NCI-H510A treated with DMSO at 0.1 percent for 48 hours (cell line): Measurements from ENCODE around the gene NDUFB8.

Experiments used
- DNase-seq: peaks from one replicate; lab custom pipeline; 2025; lab: John Stamatoyannopoulos, UW

Gene NDUFB8

DNA sequence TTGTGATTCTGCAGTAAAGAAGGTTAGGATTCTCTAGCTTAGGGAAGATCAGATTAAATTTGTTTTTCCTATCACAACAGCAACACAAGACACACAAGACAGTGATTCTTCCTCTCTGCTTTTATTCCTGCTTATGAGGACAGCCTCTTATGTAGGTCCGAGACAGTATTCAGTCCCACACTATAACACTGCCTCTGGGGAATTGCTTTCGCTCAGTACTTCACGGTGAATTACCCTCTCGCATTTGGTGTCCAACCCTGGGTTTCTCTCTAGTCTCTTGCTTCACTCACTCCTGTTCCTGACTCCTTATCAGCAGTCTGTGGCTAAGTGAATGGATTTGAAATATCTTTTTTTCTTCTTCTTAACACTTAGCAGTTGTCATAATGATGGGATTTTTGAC is 7.8 kb upstream of the NDUFB8 start:
- no peak for DNase-seq

DNA sequence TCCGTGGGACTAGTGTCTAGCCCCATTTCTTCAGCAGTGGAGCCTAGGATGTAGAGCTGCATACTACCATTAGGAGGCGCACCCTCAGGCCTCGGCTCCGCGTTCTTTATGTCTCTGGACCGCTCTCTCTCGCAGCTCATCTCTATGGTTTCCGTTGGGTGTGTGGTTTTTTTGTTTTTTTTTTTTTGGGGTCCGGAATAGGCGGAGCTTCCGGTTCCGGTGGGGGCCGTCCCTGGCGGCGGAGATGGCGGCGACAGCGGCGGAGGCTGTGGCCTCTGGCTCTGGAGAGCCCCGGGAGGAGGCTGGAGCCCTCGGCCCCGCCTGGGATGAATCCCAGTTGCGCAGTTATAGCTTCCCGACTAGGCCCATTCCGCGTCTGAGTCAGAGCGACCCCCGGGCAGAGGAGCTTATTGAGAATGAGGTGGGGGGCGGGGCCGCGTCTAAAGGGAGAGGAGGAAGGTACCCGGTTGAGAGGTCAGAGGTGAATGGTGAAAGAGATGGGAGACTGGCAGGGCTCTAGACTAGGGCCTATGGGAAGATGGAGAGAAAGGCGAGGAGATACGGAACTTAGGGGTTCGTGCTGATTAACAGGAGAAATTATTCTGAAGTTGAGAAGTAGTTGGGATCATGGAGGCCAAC is 6.2 kb upstream of the NDUFB8 start, which contains the start of gene HIF1AN:
Gene HIF1AN (plus strand): TSS at position 229 of the 639 bp plus-strand sequence. CDS start 16 bp downstream, at position 245.
- peak; percentile 94 for DNase-seq

DNA sequence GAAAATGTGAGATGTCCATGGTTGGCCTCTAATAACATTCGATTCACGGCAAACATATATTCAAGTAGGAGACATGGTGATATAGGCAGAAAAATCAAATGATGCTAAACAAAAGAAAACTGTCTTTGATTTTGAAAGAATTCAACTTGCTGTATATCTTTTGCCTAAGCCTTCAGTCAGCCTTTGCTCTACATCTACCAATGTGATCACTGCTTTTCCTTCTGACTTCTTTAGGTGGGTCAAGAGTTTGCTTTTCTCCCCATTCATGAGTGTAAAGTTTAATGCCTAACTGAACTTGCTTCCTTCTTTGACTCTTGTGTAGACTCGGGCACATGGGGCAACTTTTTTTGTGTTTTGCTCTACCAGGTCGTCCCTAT is 5.7 kb upstream of the NDUFB8 start:
- DNase-seq = peak; percentile 84

DNA sequence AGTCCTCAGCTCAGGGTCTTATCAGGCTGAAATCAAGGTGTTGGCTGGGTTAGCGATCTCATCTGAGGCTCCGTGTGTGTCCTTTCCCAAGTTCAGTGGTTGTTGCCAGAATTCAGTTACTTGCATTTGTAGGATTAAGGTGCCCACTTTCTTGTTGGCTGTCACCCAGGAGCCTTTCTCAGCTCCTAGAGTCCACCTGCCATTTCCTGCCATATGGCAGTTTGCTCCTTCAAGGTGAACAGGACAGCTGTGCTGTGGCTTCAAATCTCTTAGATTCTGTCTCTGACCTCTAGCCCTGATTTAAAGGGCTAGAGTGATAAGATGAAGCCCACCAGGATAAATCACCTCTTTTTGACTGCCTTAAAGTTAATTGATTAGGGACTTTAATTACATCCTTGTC is 5.1 kb upstream of the NDUFB8 start:
- DNase-seq = no peak

DNA sequence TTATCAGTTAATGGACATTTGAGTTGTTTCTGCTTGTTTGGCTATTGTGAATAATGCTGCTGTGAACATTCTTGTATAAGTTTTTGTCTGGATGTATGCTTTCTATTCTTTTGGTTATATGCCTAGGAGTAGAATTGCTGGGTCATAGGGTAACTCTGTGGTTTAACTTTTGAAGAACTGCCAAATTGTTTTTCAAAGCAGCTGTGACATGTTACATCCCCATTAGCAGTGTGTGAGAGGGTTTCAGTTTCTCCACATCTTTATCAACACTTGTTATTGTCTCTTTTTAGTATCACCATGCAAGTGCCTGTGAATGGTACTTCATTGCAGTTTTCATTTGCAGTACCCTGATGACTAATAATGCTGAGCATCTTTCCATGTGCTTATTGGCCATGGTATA is 2.1 kb upstream of the NDUFB8 start:
- no peak for DNase-seq

DNA sequence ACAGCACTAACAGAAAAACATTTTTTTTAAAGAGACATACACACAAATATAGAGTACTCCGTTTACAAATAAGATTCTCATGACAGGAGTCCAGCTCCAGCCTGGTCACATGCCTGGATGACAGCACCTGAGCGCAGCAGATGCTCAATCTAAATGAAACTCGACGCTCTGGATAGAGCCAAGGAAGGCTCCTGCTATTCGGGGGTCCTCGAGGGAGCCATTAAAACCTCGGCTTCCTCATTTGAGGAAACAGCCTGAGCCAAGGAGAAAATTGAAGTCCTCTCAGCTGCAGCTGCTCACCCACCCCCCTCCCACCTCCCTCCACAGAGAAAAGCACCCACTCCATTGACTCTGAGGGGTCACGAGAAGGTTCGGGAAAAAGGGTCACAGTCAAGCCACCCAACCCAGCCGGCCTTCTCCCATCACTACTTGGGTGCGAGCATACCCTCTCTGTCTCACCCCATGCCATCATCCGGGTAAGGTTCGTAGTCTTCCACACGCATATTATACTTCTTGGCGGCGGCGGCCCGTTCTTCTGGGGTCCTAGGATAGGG is 673 bp downstream of the NDUFB8 start:
- no peak for DNase-seq

DNA sequence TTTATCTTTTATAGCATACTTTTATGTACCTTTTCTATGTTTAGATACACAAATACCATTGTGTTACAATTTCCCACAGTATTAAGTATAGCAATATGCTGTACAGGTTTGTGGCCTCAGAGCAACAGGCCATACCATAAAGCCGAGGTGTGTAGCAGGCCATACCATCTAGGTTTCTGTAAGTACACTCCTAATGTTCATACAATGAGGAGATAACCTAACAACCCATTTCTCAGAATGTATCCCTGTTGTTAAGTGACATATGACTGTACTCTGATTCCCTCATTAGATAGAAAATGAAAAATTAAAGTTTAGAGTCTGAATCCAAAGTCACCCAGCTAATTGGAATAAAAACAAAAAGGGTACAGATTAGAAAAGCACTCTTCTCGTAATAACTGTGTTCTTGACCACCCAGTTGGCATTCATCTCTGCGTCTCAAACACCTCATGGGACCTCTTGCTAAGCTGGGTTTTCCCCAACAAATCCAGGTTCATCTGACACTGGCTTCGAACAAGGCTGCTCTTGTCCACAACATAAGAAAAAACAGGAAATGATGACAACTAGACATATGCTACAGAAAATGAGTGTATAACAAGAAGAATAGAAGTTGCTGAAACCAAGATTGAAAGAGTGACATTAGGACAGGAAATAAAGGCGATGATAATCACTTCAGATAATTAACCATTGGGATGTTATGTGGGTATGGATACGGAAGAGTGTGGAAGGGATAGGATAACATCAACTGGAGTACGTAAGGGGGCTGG is 1.4 kb downstream of the NDUFB8 start:
- DNase-seq = no peak

DNA sequence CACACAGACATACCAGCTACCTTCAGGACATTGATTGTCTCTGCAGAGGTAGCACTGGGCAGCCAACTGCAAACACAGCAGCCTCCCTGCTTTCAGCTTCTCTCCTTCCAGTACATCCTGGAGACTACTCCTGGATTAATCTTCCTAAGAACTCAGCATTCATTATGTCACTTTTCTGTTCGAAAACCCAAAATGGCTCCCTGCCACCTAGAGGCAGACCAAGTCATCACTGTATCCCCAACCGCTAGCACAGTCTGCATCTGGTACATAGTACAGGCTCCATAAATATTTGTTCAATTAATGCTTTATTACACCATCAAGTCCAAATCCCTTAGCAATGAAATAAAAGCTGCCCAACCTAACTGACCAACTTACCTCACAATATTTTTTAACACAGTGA is 5.0 kb downstream of the NDUFB8 start:
- no peak for DNase-seq

DNA sequence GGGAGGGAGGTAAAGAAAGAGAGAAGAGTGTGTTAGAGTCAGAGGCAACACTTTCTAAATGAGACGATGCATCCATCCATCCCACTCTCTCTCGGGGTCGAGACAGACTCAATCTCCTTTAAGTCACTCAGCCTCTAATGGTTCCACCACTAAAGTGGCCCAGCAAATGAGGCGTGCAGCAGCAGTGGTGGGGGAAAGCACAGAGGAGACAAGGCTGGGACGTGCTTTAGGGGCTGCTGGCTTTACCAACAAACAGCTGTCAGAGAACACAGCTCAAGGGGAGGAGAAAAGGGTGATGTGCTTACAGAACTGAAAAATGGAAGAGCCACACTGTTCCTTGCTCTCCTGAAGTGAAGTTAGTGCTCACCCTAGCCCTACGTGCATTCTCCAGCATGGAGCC is 5.5 kb downstream of the NDUFB8 start:
- no peak for DNase-seq

DNA sequence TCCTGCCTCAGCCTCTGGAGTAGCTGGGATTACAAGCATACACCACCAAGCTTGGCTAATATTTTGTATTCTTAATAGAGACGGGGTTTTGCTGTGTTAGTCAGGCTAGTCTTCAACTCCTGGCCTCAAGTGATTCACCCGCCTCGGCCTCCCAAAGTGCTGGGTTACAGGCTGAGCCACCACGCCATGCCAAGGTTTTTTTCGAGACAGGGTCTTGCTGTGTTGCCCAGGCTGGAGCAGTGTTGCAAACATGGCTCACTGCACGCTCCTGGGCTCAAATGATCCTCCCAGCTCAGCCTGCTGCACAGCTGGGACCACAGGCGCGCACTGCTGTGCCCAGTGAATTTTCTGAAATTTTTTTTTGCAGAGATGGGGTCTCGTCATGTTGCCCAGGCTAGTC is 6.7 kb downstream of the NDUFB8 start:
- DNase-seq = no peak

DNA sequence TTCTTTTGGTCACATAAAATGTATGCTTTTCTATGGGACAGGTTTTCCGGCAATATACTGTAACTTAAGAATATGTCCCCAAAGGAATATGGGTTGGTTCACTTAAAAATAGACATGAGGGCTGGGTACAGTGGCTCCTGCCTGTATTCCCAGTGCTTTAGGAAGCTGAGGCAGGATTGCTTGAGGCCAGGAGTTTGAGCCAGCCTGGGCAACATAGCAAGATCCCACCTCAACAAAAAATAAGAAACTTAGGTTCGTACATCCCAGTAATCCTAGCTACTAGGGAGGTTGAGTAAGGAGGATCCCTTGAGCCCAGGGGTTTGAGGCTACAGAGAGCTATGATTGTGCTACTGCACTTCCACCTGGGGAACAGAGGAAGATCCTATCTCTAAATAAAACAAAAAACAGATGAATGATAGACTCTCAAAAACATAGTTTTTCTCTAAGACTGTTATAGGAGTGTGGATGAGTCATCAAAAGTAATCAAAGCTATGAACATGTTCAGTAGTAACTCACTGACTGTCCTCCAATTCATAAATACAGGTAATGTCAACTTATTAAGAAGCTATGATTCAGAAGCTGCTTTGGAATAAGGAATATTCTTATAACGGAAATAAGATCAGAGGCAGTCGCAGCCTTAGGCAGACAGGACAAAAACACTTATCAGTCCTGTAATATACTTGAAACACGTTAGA is 7.4 kb downstream of the NDUFB8 start:
- no peak for DNase-seq

DNA sequence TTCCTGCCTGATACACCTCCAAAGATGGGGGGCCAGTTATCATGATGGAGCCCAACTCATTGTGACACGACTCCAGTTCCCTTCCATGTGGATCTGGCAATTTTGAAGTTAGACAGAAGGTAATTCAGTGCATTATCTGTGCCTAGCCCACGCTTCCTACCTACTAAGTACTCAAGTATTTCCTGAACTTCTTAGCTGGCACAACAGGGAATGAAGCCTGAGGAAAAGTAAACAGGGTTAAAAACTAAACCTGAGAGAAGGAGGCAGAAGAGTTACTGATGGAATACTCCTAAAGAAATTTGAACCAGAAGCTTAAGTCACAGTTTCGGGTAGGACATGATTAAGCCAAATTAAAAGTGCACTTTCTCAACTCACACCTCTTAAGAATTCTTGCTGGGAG is 8.9 kb downstream of the NDUFB8 start:
- DNase-seq = no peak

DNA sequence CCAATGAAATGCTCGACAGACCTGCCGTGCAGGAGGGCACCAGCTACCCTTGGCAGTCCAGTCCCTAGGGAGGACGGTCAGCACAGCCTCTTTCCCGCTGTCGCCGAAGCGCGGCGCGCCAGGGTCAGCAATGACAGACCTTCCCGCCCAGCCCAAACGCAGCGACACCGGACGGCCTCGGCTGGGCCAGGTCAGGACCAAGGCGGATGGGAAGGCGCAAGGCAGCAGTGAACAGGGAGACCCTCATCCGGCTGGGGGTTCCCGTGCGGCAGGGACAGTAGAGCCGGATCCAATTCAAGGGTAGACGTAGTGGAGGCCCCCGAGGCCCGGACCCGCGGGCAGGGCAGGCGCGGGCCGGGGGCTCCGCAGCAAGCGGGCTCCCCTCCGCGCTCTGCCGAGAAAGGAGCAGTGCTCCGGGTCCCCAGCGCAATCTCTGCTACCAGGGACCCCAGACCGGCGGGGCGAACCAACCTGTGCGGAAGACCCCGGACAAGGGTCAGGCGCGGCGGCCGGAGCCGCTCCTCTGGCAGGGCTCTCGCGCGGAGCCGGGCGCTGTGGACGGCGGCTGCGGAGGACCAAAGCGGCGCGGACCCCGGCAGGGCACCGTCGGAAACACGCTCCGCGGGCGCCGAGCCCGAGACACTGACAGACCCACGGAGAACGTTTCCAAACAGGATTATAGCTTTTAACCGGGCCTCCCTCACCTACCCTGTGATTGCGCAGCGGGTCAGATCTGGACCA is 10.2 kb downstream of the NDUFB8 start, which contains the start of gene SEC31B:
Gene SEC31B (minus strand): TSS at position 551 of the 741 bp plus-strand sequence. CDS start 2,909 bp downstream, outside the sequence.
- peak; percentile 47 for DNase-seq

DNA sequence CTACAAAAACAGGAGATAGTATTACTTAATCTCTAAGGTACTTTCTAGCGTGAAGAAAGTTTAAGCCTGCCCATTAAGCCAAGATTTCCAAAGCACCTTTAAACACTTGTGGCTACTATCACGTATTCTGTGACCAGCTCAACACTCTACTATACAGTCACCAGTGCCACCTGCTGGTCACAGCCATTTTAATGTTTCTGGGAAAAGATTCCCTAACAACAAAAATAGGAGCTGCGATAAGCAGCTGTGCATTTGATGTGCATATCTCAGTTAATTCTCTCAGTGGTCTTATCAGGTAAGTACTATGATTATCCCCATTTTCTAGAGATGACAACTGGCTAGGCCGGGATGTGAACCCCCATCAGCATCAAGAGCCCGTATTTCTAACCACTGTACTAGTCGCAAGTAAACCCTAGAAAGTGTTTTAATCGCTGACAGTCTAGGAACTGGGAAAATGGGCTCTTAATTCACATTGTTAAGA is 10.9 kb downstream of the NDUFB8 start:
- peak; percentile 63 for DNase-seq

DNA sequence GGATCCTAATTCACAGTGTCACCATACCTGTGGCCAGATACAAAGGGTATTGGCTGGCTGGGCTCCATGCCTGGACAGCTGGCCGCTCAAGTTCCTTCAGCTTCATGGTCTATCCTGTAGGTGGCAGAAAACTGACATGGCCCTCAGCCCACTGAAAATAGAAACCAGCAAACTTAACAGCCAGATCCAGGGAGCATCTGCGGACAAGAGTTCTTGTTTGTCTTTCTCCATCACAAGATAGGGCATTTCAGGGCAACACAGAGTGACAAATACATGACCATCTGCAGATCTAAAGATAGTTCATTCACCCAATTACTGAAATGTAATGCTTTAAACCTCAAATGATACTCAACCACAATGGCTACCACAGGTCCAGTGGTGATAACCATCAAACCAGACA is 12.8 kb downstream of the NDUFB8 start:
- no peak for DNase-seq

DNA sequence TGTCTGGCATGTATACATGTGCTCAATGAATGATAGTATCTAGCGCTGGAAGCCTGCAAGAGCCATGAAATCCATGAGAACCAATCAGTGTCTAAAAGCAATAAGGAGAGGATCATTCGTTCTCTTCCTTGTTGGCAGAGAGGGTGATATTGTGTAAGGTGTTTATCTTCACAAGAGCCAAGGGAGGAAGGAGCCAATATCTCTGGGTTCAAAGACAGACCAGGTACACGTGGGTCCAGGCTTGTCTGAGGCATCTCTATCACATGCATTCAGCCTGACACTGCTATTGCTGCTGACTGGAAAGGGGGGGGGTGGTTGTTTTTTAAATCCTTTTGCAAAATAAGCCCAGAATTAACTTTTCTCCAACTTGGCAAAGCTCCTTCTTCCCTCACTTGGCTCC is 14.1 kb downstream of the NDUFB8 start:
- DNase-seq = no peak

DNA sequence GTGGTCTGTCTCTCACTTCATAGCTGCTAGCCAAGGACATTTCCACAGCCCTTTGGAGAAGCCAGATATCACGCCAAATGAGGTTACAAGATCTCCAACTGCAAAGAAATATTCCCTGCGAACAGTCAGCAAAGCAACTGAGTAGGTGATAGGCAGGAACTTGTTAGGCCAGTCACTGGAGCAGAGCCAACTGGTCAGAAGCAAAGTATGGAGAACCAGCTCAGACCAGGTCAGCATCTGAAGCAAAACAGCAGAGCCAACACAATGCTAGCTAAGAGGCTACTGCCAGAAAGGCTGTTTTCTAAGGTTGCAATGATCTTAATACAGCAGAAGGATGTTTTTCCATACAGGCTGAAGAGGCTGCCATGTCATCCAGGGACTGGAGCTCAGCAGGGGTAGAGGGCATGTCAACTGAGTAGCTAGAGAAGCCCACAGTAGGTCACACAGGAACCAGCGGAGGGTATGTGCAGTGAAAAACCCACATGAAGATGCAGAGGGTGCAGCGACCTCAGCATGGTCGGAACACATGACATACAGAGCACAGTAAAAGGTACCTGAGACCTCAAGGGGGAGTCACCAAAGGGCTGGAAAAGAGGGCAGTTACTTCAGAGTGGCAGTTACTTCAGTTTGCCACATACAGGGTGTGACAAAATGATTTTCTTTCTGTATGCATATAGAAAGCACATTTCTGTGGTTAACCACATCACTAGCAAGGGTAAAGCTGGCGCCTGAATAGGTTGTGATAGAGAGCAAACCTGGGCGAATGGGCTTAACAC is 18.9 kb downstream of the NDUFB8 start:
- DNase-seq = no peak

DNA sequence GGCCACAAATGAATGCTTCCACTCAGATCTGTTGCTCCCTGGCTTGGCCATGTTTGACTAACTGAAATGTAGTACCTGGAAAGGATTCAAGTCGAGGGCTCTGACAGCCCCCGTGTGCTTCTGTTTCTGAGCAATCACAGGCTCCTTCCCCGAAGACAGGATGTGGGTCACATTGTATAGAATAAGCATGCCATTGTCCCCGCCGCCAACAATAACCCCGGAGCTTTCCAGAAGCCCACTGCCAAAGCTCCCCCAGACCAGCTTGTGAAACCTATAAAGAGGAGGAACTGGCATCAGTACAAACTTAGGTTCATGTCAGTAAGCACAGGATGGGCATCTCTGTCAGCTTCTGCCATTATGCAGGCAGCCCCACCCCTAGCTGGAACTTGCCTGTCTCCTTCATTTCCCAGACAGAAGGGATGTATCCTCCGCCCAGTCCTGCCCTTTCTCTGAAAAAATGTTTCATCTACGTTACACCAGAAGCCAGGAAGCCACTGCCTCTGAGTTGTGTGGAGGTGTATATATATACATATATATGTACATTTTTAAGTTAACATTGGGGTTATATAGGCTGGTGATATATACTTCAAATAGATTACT is 20.3 kb downstream of the NDUFB8 start:
- no peak for DNase-seq

DNA sequence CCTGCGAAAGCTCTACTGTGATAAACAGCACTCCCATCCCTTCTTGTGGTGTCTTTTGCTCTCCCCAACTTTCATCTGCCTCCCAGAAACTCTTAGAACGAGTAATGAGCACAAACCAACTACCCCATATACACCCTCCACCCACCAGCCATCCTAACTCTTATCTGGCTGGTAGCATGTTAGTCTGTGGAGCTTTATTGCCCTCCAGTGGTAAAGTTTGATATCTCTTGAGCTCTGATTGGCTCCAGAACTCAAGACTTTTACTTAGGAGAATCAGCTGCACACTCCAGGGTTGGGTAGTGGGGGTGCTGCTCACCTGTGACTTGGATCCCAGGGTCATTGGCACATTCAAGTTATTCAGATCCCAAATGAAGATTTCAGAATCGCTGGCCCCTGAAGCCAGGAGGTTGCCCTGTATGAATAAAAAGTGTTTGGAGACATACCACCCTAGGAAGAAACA is 20.9 kb downstream of the NDUFB8 start:
- peak; percentile 45 for DNase-seq

DNA sequence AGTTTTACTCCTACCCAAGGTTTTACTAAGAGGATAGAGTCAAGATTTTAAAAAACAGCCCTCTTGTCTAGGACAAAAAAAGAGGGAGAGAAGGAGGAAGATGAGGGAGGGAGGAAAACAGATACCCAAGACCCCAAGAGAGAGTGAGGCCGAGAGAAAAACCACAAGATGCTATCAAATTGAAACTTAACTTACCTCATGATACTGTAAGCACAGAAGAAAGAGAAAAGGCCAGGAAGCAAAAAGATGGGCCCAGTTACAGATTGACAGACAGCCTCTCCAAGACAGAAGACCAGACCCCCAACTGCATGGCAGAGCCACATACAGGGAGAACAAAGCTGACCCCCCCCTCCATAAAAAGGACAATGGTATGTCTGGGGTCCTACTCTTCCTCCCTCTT is 21.4 kb downstream of the NDUFB8 start:
- no peak for DNase-seq

DNA sequence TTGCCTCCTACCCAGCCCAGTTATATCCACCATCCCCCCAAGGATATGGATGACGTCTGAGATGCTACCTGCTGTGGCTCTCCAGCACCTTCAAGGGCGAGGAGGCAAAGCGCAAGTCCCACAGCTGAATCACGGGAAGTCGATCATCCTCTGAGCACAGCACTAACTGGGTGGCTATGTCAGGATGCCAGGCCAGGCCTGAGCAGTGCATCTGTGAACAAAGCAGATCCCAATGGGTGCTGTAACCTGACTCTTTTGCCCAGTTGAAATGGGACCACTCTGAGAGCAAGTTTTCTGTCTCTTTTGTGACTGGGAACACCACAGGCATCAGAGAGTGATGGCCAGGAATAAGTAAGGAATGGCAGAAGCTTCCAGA is 22.3 kb downstream of the NDUFB8 start:
- DNase-seq = no peak
